Measurements from ENCODE around the gene MEIS3.

MEIS3 gene

GRCh38 chr19:47405854-47406417, 13.4 kb downstream of the MEIS3 start:
- Histone ChIP-seq H3K9me3 (replicated peaks in 1 of 11) (no peaks in the 10 kb centered on the region), H3K27ac (no peak overlapping the region), H3K4me3 (no peak overlapping the region), H3K27me3 (peaks cover 41 to 74% (median 64%) of the 10 kb centered on the region in 11 experiments), H3K36me3 (no peaks in the 10 kb centered on the region), H3K9ac (no peak overlapping the region), H3K4me1 (no peaks in the 10 kb centered on the region), H3K4me2 (no peak overlapping the region), H4K20me1 (peaks cover 0 to 23% (median 5%) of the 10 kb centered on the region in 11 experiments; a peak in 13 of 22 replicates)
- TF ChIP-seq Cebpa-rat (IDR thresholded peaks at IDR 0.05), result no peak

GRCh38 chr19:47405197-47405550, 14.2 kb downstream of the MEIS3 start:
- no peak overlapping the region for H3K4me3 ChIP-seq
- no peaks in the 10 kb centered on the region; a peak in 1 of 20 replicates for H3K4me1 ChIP-seq
- peaks cover 40 to 70% (median 64%) of the 10 kb centered on the region in 11 experiments for H3K27me3 ChIP-seq
- peaks cover 0 to 23% (median 5%) of the 10 kb centered on the region in 11 experiments; a peak in 11 of 22 replicates for H4K20me1 ChIP-seq
- H3K36me3 ChIP-seq, result no peaks in the 10 kb centered on the region
- no peak overlapping the region for H3K4me2 ChIP-seq
- H3K9me3 ChIP-seq (replicated peaks in 1 of 11), result no peaks in the 10 kb centered on the region
- no peak for TF ChIP-seq Cebpa-rat (IDR thresholded peaks at IDR 0.05)
- H3K27ac ChIP-seq, result no peak overlapping the region
- no peak overlapping the region for H3K9ac ChIP-seq

GRCh38 chr19:47404334-47405196, 14.8 kb downstream of the MEIS3 start:
- H3K4me3 ChIP-seq, result no peak overlapping the region
- H4K20me1 ChIP-seq, result peaks cover 0 to 23% (median 5%) of the 10 kb centered on the region in 11 experiments; a peak in 11 of 22 replicates
- H3K27me3 ChIP-seq, result peaks cover 40 to 70% (median 61%) of the 10 kb centered on the region in 11 experiments
- H3K27ac ChIP-seq, result no peak overlapping the region
- no peaks in the 10 kb centered on the region; a peak in 1 of 20 replicates for H3K4me1 ChIP-seq
- no peak for TF ChIP-seq Cebpa-rat (IDR thresholded peaks at IDR 0.05)
- H3K36me3 ChIP-seq, result no peaks in the 10 kb centered on the region
- no peak overlapping the region for H3K4me2 ChIP-seq
- no peaks in the 10 kb centered on the region for H3K9me3 ChIP-seq (replicated peaks in 1 of 11)
- H3K9ac ChIP-seq, result no peak overlapping the region

- Histone ChIP-seq H3K4me3 (no peak overlapping the region), H3K4me1 (peaks cover 7 to 13% (median 11%) of the 10 kb centered on the region in 10 experiments), H3K9ac (no peak overlapping the region), H4K20me1 (peaks cover 0 to 23% (median 5%) of the 10 kb centered on the region in 11 experiments; a peak in 11 of 22 replicates), H3K4me2 (no peak overlapping the region), H3K9me3 (replicated peaks in 1 of 11) (no peaks in the 10 kb centered on the region), H3K27ac (no peak overlapping the region), H3K27me3 (peaks cover 21 to 51% (median 43%) of the 10 kb centered on the region in 11 experiments), H3K36me3 (no peaks in the 10 kb centered on the region)
- TF ChIP-seq Cebpa-rat (IDR thresholded peaks at IDR 0.05), result no peak
Measured at GRCh38 chr19:47402504-47402903, 16.8 kb downstream of the MEIS3 start.

- TF ChIP-seq Cebpa-rat (IDR thresholded peaks at IDR 0.05), result no peak
- H3K27ac ChIP-seq, result no peak overlapping the region
- no peaks in the 10 kb centered on the region for H3K9me3 ChIP-seq (replicated peaks in 1 of 11)
- no peaks in the 10 kb centered on the region for H3K36me3 ChIP-seq
- peaks cover 7 to 13% (median 11%) of the 10 kb centered on the region in 10 experiments for H3K4me1 ChIP-seq
- peaks cover 0 to 16% (median 13%) of the 10 kb centered on the region in 11 experiments; a peak in 12 of 22 replicates for H3K27me3 ChIP-seq
- H3K9ac ChIP-seq, result no peak overlapping the region; a peak in 1 of 22 replicates
- H4K20me1 ChIP-seq, result peaks cover 0 to 11% (median 0%) of the 10 kb centered on the region in 11 experiments; a peak in 8 of 22 replicates
- H3K4me3 ChIP-seq, result no peak overlapping the region
- peak overlapping the region; percentile 19 to 72 (median 64) for H3K4me2 ChIP-seq
Measured at GRCh38 chr19:47398707-47399597, 20.4 kb downstream of the MEIS3 start.

- no peak overlapping the region for H3K27ac ChIP-seq
- H3K36me3 ChIP-seq, result no peaks in the 10 kb centered on the region
- H3K9ac ChIP-seq, result no peak overlapping the region
- no peaks in the 10 kb centered on the region for H3K9me3 ChIP-seq (replicated peaks in 1 of 11)
- no peaks in the 10 kb centered on the region for H4K20me1 ChIP-seq
- TF ChIP-seq Cebpa-rat (IDR thresholded peaks at IDR 0.05), result no peak
- H3K4me3 ChIP-seq, result no peak overlapping the region
- H3K4me2 ChIP-seq, result peak overlapping the region; percentile 13 to 64 (median 36); a peak in 19 of 22 replicates
- H3K27me3 ChIP-seq, result no peaks in the 10 kb centered on the region
- H3K4me1 ChIP-seq, result peaks cover 13 to 42% (median 25%) of the 10 kb centered on the region in 10 experiments
Measured at GRCh38 chr19:47391510-47392223, 27.7 kb downstream of the MEIS3 start.

- Histone ChIP-seq H3K4me2 (peak overlapping the region; percentile 13 to 64 (median 36); a peak in 20 of 22 replicates), H4K20me1 (no peaks in the 10 kb centered on the region)
Measured at GRCh38 chr19:47390533-47391488, 28.5 kb downstream of the MEIS3 start.

More at GRCh38 chr19:47390533-47391488, 28.5 kb downstream of the MEIS3 start:
- Histone ChIP-seq H3K36me3 (no peaks in the 10 kb centered on the region), H3K9me3 (replicated peaks in 1 of 11) (no peaks in the 10 kb centered on the region), H3K4me3 (no peak overlapping the region), H3K27ac (peak overlapping the region in 1 of 11 experiments; percentile 29; a peak in 1 of 22 replicates), H3K27me3 (no peaks in the 10 kb centered on the region), H3K4me1 (peaks cover 13 to 42% (median 25%) of the 10 kb centered on the region in 10 experiments), H3K9ac (peak overlapping the region in 1 of 11 experiments; percentile 32; a peak in 1 of 22 replicates)
- TF ChIP-seq Cebpa-rat (IDR thresholded peaks at IDR 0.05), result no peak
